Astrocyte (in vitro differentiated cells and primary cell): Measurements from ENCODE around the gene PLCL1. TPM values are rescaled to one million over a fixed set of nuclear protein-coding genes. Genes with fewer than 3 reads are reported as not detected.

ENCODE experiments used
- DNase-seq: peaks from one replicate; pipeline ENCODE4 v3.0.0-alpha.2; 2010; ENCODE audit warnings: low read depth
- FAIRE-seq: peaks from 2 replicates; lab custom pipeline; 2011; peaks lifted over from hg19 to GRCh38; lab: Jason Lieb, UNC
- H2AFZ ChIP-seq: 2 replicates; pipeline ENCODE4 v1.6.0; 2012; ENCODE audit warnings: low read depth, low read length, inconsistent platforms
- H3K27ac ChIP-seq: 2 replicates; pipeline ENCODE4 v1.5.1; 2011; ENCODE audit warnings: low read depth, low read length, inconsistent platforms
- H3K27me3 ChIP-seq: 2 replicates; pipeline ENCODE4 v1.6.0; 2011; ENCODE audit warnings: low read length, inconsistent platforms; ENCODE audit not compliant: insufficient read depth
- H3K36me3 ChIP-seq: 2 replicates; pipeline ENCODE4 v1.5.1; 2011; ENCODE audit warnings: low read length, inconsistent platforms; ENCODE audit not compliant: insufficient read depth
- H3K4me1 ChIP-seq: 2 replicates; pipeline ENCODE4 v1.5.1; 2011; ENCODE audit warnings: low read length, inconsistent platforms; ENCODE audit not compliant: insufficient read depth
- H3K4me2 ChIP-seq: 2 replicates; pipeline ENCODE4 v1.6.0; 2012; ENCODE audit warnings: low read length, inconsistent platforms
- H3K4me3 ChIP-seq: 2 replicates; pipeline ENCODE4 v1.5.1; 2011; ENCODE audit warnings: low read depth, mild to moderate bottlenecking, low read length, inconsistent platforms; ENCODE audit not compliant: insufficient read depth
- H3K79me2 ChIP-seq: 2 replicates; pipeline ENCODE4 v1.6.0; 2012; ENCODE audit warnings: mild to moderate bottlenecking, low read length, inconsistent platforms; ENCODE audit not compliant: insufficient read depth
- H3K9ac ChIP-seq: 2 replicates; pipeline ENCODE4 v1.6.0; 2012; ENCODE audit warnings: mild to moderate bottlenecking, low read length, inconsistent platforms
- H3K9me3 ChIP-seq: 2 replicates; pipeline ENCODE4 v1.5.1; 2012; ENCODE audit warnings: low read depth, mild to moderate bottlenecking, low read length, inconsistent platforms; ENCODE audit not compliant: insufficient read depth
- H4K20me1 ChIP-seq: 2 replicates; pipeline ENCODE4 v1.6.0; 2012; ENCODE audit warnings: low read length, inconsistent platforms; ENCODE audit not compliant: insufficient read depth
- H3K27ac Mint-ChIP-seq: one replicate; pipeline ENCODE4 v1.8.0; 2021; ENCODE audit warnings: mild to moderate bottlenecking, mixed read lengths; ENCODE audit not compliant: unreplicated experiment
- H3K27me3 Mint-ChIP-seq: one replicate; pipeline ENCODE4 v1.8.0; 2021; ENCODE audit warnings: low read depth, mixed read lengths; ENCODE audit not compliant: unreplicated experiment
- H3K36me3 Mint-ChIP-seq: one replicate; pipeline ENCODE4 v1.8.0; 2021; ENCODE audit warnings: low read depth, mixed read lengths; ENCODE audit not compliant: unreplicated experiment
- H3K4me1 Mint-ChIP-seq: one replicate; pipeline ENCODE4 v1.8.0; 2021; ENCODE audit warnings: low read depth, mixed read lengths; ENCODE audit not compliant: unreplicated experiment
- H3K4me3 Mint-ChIP-seq: one replicate; pipeline ENCODE4 v1.8.0; 2021; ENCODE audit warnings: mild to moderate bottlenecking, moderate library complexity, mixed read lengths; ENCODE audit not compliant: unreplicated experiment
- H3K9me3 Mint-ChIP-seq: one replicate; pipeline ENCODE4 v1.8.0; 2021; ENCODE audit warnings: mild to moderate bottlenecking, mixed read lengths; ENCODE audit not compliant: unreplicated experiment
- CTCF ChIP-seq: IDR thresholded peaks from 2 replicates; pipeline ENCODE4 v1.5.1; 2011; ENCODE audit warnings: low read depth, mild to moderate bottlenecking, inconsistent platforms, low read length, moderate library complexity; ENCODE audit not compliant: insufficient read depth
- EZH2 ChIP-seq: IDR thresholded peaks from 2 replicates; pipeline ENCODE4 v1.6.1; 2012; ENCODE audit warnings: mild to moderate bottlenecking, low read length, inconsistent platforms; ENCODE audit not compliant: insufficient read depth
- total RNA-seq: library from RNA; stranded (reverse); gene quantifications from 2 replicates; pipeline ENCODE4 v1.2.1, GENCODE V29; 2021

Gene PLCL1
- total RNA-seq, 1 donor from 2014 or later = 0.84 TPM

- Histone ChIP-seq H4K20me1 (no peaks in the 10 kb centered on the region), H3K79me2 (no peaks in the 10 kb centered on the region), H3K27ac (no peak overlapping the region), H3K27me3 (no peaks in the 10 kb centered on the region), H3K9me3 (no peaks in the 10 kb centered on the region), H3K4me1 (no peaks in the 10 kb centered on the region), H3K4me2 (no peak overlapping the region), H3K36me3 (no peaks in the 10 kb centered on the region), H3K9ac (no peak overlapping the region), H2AFZ (no peak overlapping the region), H3K4me3 (no peak overlapping the region)
- no peaks in the 10 kb centered on the region for H3K9me3 Mint-ChIP-seq
- TF ChIP-seq EZH2 (no peak), CTCF (no peak)
- peaks cover 5% of the 10 kb centered on the region for H3K4me1 Mint-ChIP-seq
- FAIRE-seq (no peak), DNase-seq (no peak)
- no peaks in the 10 kb centered on the region for H3K27me3 Mint-ChIP-seq
- H3K4me3 Mint-ChIP-seq = no peak overlapping the region
- no peaks in the 10 kb centered on the region for H3K36me3 Mint-ChIP-seq
- H3K27ac Mint-ChIP-seq = no peak overlapping the region
Measured at GRCh38 chr2:198096965-198097364, 292.6 kb downstream of the PLCL1 start.

- no peak overlapping the region for H3K27ac ChIP-seq
- Mint-ChIP-seq H3K36me3 (no peaks in the 10 kb centered on the region), H3K27ac (no peak overlapping the region), H3K9me3 (no peaks in the 10 kb centered on the region), H3K4me3 (no peak overlapping the region), H3K27me3 (no peaks in the 10 kb centered on the region), H3K4me1 (peaks cover 5% of the 10 kb centered on the region)
- FAIRE-seq (no peak), DNase-seq (no peak)
- no peak overlapping the region for H2AFZ ChIP-seq
- no peak for TF ChIP-seq CTCF
- TF ChIP-seq EZH2 = no peak
- H3K36me3 ChIP-seq = no peaks in the 10 kb centered on the region
- H3K4me3 ChIP-seq = no peak overlapping the region
- no peak overlapping the region for H3K4me2 ChIP-seq
- no peak overlapping the region for H3K9ac ChIP-seq
- no peaks in the 10 kb centered on the region for H3K9me3 ChIP-seq
- no peaks in the 10 kb centered on the region for H3K79me2 ChIP-seq
- H4K20me1 ChIP-seq = no peaks in the 10 kb centered on the region
- H3K4me1 ChIP-seq = no peaks in the 10 kb centered on the region
- no peaks in the 10 kb centered on the region for H3K27me3 ChIP-seq
Measured at GRCh38 chr2:198097630-198098029, 293.2 kb downstream of the PLCL1 start.

- no peak overlapping the region for H3K9ac ChIP-seq
- DNase-seq (no peak), FAIRE-seq (no peak)
- H2AFZ ChIP-seq = no peak overlapping the region
- Mint-ChIP-seq H3K27ac (no peak overlapping the region), H3K4me3 (no peak overlapping the region), H3K36me3 (no peaks in the 10 kb centered on the region), H3K27me3 (no peaks in the 10 kb centered on the region), H3K9me3 (no peaks in the 10 kb centered on the region), H3K4me1 (peaks cover 5% of the 10 kb centered on the region)
- no peaks in the 10 kb centered on the region for H3K27me3 ChIP-seq
- no peak overlapping the region for H3K4me2 ChIP-seq
- H3K4me1 ChIP-seq = no peaks in the 10 kb centered on the region
- no peak overlapping the region for H3K27ac ChIP-seq
- H3K4me3 ChIP-seq = no peak overlapping the region
- no peaks in the 10 kb centered on the region for H4K20me1 ChIP-seq
- H3K36me3 ChIP-seq = no peaks in the 10 kb centered on the region
- no peaks in the 10 kb centered on the region for H3K79me2 ChIP-seq
- TF ChIP-seq CTCF (no peak), EZH2 (no peak)
- H3K9me3 ChIP-seq = no peaks in the 10 kb centered on the region
Measured at GRCh38 chr2:198098386-198098785, 294.0 kb downstream of the PLCL1 start.
